Endodermal cell (in vitro differentiated cells): ENCODE results near the gene GCN1. TPM values are rescaled to one million over a fixed set of nuclear protein-coding genes. Genes with fewer than 3 reads are reported as not detected.
A peak's percentile ranks its signal among the peaks of the same experiment; 100 is the strongest.
"Not testable (repeated sequence)": the region's sequence is repeated elsewhere in the genome, so short reads cannot be mapped to it uniquely, and the experiment has no call there.

ENCODE experiments used
- DNase-seq: peaks from one replicate; pipeline ENCODE4 v3.0.0-alpha.2; 2017
- H3K27ac ChIP-seq: 2 replicates; pipeline ENCODE4 v1.5.1; 2013; ENCODE audit warnings: mild to moderate bottlenecking, low read depth, low read length, moderate library complexity
- H3K27me3 ChIP-seq: 2 replicates; pipeline ENCODE4 v1.6.1; 2013; ENCODE audit warnings: mild to moderate bottlenecking, low read length, moderate library complexity; ENCODE audit not compliant: insufficient read depth, control insufficient read depth, poor library complexity, severe bottlenecking
- H3K36me3 ChIP-seq: 2 replicates; pipeline ENCODE4 v1.7.0; 2013; ENCODE audit warnings: mild to moderate bottlenecking, low read length, moderate library complexity; ENCODE audit not compliant: control insufficient read depth, insufficient read depth
- H3K4me1 ChIP-seq: one replicate; pipeline ENCODE4 v1.7.0; 2013; ENCODE audit warnings: low read length; ENCODE audit not compliant: control insufficient read depth, insufficient read depth
- H3K4me3 ChIP-seq: 2 replicates; pipeline ENCODE4 v1.5.1; 2013; ENCODE audit warnings: mild to moderate bottlenecking, low read length, moderate library complexity
- H3K9ac ChIP-seq: 2 replicates; pipeline ENCODE4 v1.6.1; 2013; ENCODE audit warnings: mild to moderate bottlenecking, low read length, moderate library complexity; ENCODE audit not compliant: poor library complexity, severe bottlenecking; ENCODE audit errors: extremely low read depth
- H3K9me3 ChIP-seq: 2 replicates; pipeline ENCODE4 v1.6.1; 2013; ENCODE audit warnings: mild to moderate bottlenecking, low read length, moderate library complexity; ENCODE audit not compliant: control insufficient read depth
- H3K27ac Mint-ChIP-seq: 2 replicates; pipeline ENCODE4 v1.8.0; 2020; ENCODE audit warnings: mixed read lengths
- H3K27me3 Mint-ChIP-seq: 2 replicates; pipeline ENCODE4 v1.8.0; 2021; ENCODE audit warnings: mild to moderate bottlenecking, mixed read lengths; ENCODE audit not compliant: insufficient read depth
- H3K36me3 Mint-ChIP-seq: 2 replicates; pipeline ENCODE4 v1.8.0; 2020; ENCODE audit warnings: low read depth, mixed read lengths
- H3K4me1 Mint-ChIP-seq: 2 replicates; pipeline ENCODE4 v1.8.0; 2020; ENCODE audit warnings: mixed read lengths
- H3K4me3 Mint-ChIP-seq: 2 replicates; pipeline ENCODE4 v1.8.0; 2020; ENCODE audit warnings: mild to moderate bottlenecking, moderate library complexity, mixed read lengths
- H3K9me3 Mint-ChIP-seq: 2 replicates; pipeline ENCODE4 v1.8.0; 2020; ENCODE audit warnings: mild to moderate bottlenecking, mixed read lengths
- WGBS, 2 experiments: methylation state at CpG; one replicate each; pipeline versions ENCODE4 v1.1.5 to v1.1.7; 2013; ENCODE audit warnings: missing lambda C conversion rate in 2 of 2, mixed read lengths in 1 of 2; ENCODE audit not compliant: insufficient coverage in 1 of 2, insufficient read length in 1 of 2; 5-methylcytosine and 5-hydroxymethylcytosine counted together
- total RNA-seq, 2 donors: library from RNA; stranded (reverse); fragmentation: NEBNext Ultra II Directional in 1 of 2; extraction: Animal tissue kit (Norgen Biotek cat#: 25700) in 1 of 2; gene quantifications; 2 replicates in 1 of 2; 3 replicates in 1 of 2; pipeline ENCODE4 v1.2.1, GENCODE V29; 2021
- TF ChIP-seq, protein P1 (sequence below): fragments of 200-600 bp; sonication (generic); conservative IDR thresholded peaks from 2 replicates; pipeline ENCODE4 v1.5.0; 2021; ENCODE audit warnings: antibody characterized with exemption, mild to moderate bottlenecking

GCN1 gene
- total RNA-seq, 2 donors from 2014 or later = 133 to 143 TPM

DNA sequence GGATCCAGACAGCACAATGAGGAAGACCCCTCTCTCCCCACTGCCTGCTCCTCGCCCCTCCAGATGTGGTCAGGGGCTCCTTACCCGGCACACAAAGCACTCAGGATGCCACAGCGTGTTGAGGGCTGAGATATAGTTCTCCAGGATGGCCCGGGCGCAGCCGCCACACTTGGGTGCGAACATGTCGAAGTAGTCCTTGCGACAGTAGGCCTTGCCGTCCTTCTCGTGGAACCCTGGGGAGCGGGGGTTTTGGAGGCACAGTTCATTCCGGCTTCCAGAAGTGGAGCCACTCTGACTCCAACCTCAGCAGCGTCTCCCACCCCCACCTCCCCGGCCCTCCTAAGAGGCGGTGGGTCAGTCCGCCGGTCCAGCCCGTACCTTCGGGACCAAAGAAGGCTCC lies 19.2 kb upstream of the GCN1 start:
- Mint-ChIP-seq H3K4me1 (no peaks in the 10 kb centered on the region), H3K27me3 (no peaks in the 10 kb centered on the region), H3K27ac (no peak overlapping the region), H3K9me3 (no peaks in the 10 kb centered on the region), H3K36me3 (peaks cover 53% of the 10 kb centered on the region), H3K4me3 (no peak overlapping the region)
- 97 to 100% methylated on average over 17 to 20 of the region's 20 CpGs for WGBS, 2 experiments
- no peaks in the 10 kb centered on the region for H3K4me1 ChIP-seq
- H3K27ac ChIP-seq = no peak overlapping the region
- H3K9ac ChIP-seq = no peak overlapping the region
- no peaks in the 10 kb centered on the region for H3K9me3 ChIP-seq
- TF ChIP-seq, protein P1, sequence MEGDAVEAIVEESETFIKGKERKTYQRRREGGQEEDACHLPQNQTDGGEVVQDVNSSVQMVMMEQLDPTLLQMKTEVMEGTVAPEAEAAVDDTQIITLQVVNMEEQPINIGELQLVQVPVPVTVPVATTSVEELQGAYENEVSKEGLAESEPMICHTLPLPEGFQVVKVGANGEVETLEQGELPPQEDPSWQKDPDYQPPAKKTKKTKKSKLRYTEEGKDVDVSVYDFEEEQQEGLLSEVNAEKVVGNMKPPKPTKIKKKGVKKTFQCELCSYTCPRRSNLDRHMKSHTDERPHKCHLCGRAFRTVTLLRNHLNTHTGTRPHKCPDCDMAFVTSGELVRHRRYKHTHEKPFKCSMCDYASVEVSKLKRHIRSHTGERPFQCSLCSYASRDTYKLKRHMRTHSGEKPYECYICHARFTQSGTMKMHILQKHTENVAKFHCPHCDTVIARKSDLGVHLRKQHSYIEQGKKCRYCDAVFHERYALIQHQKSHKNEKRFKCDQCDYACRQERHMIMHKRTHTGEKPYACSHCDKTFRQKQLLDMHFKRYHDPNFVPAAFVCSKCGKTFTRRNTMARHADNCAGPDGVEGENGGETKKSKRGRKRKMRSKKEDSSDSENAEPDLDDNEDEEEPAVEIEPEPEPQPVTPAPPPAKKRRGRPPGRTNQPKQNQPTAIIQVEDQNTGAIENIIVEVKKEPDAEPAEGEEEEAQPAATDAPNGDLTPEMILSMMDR = no peak
- no peak overlapping the region for H3K4me3 ChIP-seq
- no peak for DNase-seq
- peaks cover 58% of the 10 kb centered on the region for H3K36me3 ChIP-seq
- no peaks in the 10 kb centered on the region for H3K27me3 ChIP-seq

DNA sequence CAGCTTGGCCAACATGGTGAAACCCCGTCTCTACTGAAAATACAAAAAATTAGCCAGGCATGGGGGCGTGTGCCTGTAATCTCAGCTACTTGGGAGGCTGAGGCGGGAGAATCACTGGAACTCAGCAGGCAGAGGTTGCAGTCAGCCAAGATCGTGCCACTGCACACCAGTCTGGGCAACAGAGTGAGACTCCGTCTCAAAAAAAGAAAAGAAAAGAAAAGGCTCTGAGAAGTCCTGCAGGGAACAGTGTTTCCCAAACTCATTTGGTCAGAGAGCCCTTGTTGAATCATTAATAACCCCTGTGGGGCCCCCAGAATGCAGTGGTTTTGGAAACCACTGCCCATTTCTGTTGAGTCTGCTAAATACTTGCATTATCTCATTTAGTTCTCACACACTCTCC lies 18.7 kb upstream of the GCN1 start:
- not testable (repeated sequence) for H3K4me1 Mint-ChIP-seq, DNase-seq, H3K4me3 ChIP-seq, H3K4me3 Mint-ChIP-seq, H3K27ac ChIP-seq, H3K4me1 ChIP-seq, H3K27ac Mint-ChIP-seq, H3K27me3 ChIP-seq, H3K9ac ChIP-seq, H3K9me3 Mint-ChIP-seq, H3K27me3 Mint-ChIP-seq, H3K9me3 ChIP-seq
- H3K36me3 ChIP-seq = peaks cover 52% of the 10 kb centered on the region
- 92 to 94% methylated on average over 5 of the region's 5 CpGs for WGBS, 2 experiments
- H3K36me3 Mint-ChIP-seq = peaks cover 50% of the 10 kb centered on the region

DNA sequence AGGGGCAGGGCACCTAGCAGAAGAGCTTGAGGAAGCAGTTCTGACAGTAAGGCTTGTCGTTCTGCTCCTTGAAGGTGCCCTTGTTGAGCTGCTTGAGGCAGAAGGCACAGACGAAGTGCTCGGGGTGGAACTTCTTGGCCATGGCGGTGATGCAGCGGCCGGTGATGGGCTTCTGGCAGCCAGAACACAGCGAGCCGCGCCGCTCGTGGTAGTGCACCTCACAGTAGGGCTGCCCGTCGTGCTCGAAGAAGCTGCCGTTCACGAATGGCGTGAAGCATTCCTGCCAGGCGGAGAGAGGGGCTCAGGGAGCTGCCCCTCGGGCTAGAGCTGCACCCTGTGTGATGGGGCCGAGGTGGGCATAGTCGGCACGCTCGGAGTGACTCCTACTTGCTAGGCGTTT lies 17.8 kb upstream of the GCN1 start:
- Histone ChIP-seq H3K27ac (no peak overlapping the region), H3K4me3 (no peak overlapping the region), H3K9me3 (no peaks in the 10 kb centered on the region), H3K9ac (no peak overlapping the region), H3K4me1 (no peaks in the 10 kb centered on the region), H3K27me3 (no peaks in the 10 kb centered on the region), H3K36me3 (peaks cover 54% of the 10 kb centered on the region)
- Mint-ChIP-seq H3K27ac (no peak overlapping the region), H3K36me3 (peaks cover 58% of the 10 kb centered on the region), H3K9me3 (no peaks in the 10 kb centered on the region), H3K4me1 (no peaks in the 10 kb centered on the region), H3K27me3 (no peaks in the 10 kb centered on the region), H3K4me3 (no peak overlapping the region)
- WGBS, 2 experiments = 96 to 98% methylated on average over 19 to 23 of the region's 24 CpGs
- TF ChIP-seq, protein P1 = no peak
- no peak for DNase-seq

DNA sequence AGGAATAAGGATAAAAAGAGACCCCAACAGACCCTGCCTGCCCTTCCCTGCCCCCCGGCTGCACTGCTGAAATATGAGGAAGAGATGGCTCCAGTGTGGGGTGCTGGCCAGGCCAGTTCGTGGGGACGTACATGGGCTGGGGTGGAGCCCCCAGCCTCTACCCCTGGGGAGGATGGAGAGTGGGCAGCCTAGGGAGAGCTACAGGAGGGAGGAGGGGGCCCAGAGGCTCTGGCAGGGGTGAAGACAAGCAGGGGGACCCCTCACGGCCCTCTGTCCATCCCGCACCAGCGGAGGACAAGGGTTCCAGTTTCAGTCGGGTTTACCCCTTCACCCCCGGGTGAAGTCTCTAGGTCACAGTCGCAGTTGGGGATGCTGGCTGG lies 17.4 kb upstream of the GCN1 start:
- Mint-ChIP-seq H3K4me3 (no peak overlapping the region), H3K36me3 (peaks cover 59% of the 10 kb centered on the region), H3K27ac (no peak overlapping the region), H3K4me1 (no peaks in the 10 kb centered on the region), H3K9me3 (no peaks in the 10 kb centered on the region), H3K27me3 (no peaks in the 10 kb centered on the region)
- H3K27me3 ChIP-seq = no peaks in the 10 kb centered on the region
- peak; percentile 52 for DNase-seq
- no peak overlapping the region for H3K9ac ChIP-seq
- H3K4me1 ChIP-seq = no peaks in the 10 kb centered on the region
- H3K36me3 ChIP-seq = peaks cover 52% of the 10 kb centered on the region
- WGBS, 2 experiments = 83 to 97% methylated on average over 2 to 9 of the region's 9 CpGs
- H3K27ac ChIP-seq = no peak overlapping the region
- no peak overlapping the region for H3K4me3 ChIP-seq
- no peaks in the 10 kb centered on the region for H3K9me3 ChIP-seq
- TF ChIP-seq, protein P1 = no peak
